HG03521 (cell line): ENCODE results near the gene SERPINA10.
"Not testable (repeated sequence)": the region's sequence is repeated elsewhere in the genome, so short reads cannot be mapped to it uniquely, and the experiment has no call there.

Experiments used
- ATAC-seq: cut with Tn5 transposase; IDR thresholded peaks from one replicate; pipeline ENCODE4 v1.9.1; 2021; ENCODE audit warnings: mild to moderate bottlenecking, moderate library complexity; ENCODE audit not compliant: unreplicated experiment

Gene SERPINA10

DNA sequence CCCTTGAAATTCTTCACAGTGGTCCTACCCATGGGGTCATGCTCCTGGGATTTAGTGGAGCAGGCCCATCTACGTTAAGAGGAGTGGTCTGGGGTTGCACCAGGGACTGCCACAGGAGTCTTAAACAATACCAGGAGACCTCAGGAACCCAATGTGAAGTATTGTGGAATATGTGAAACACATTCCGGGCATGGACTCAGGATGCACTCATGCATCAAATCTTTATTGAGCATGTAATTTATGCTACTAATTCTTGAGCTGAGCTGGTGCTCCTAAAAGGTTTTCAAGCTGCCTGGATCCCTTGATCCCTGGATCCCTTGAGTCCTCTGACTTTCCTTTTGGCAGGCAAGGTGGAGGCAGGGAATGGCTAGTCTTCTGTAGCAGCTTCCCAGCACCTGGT, 8.8 kb downstream of the SERPINA10 start:
- ATAC-seq, result no peak

GRCh38 chr14:94282991-94283723, 9.9 kb downstream of the SERPINA10 start:
- no peak for ATAC-seq

GRCh38 chr14:94278731-94279130, 14.3 kb downstream of the SERPINA10 start:
- ATAC-seq, result no peak

GRCh38 chr14:94276898-94277561, 16.0 kb downstream of the SERPINA10 start:
- ATAC-seq, result not testable (repeated sequence)

- no peak for ATAC-seq
Observed at GRCh38 chr14:94269156-94269555, 23.9 kb downstream of the SERPINA10 start.

DNA sequence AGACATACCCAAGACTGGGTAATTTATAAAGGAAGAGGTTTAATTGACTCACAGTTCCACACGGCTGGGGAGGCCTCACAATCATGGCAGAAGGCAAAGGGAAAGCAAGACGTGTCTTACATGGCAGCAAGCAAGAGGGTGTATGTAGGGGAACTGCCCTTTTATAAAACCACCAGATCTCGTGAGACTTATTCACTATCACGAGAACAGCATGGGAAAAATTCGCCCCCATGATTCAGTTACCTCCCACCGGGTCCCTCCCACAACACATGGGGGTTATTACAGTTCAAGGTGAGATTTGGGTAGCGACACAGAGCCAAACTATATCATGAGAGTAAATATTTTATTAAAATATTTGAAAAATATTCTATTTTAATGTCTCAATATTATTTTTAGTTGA, 24.5 kb downstream of the SERPINA10 start:
- ATAC-seq, result not testable (repeated sequence)

DNA sequence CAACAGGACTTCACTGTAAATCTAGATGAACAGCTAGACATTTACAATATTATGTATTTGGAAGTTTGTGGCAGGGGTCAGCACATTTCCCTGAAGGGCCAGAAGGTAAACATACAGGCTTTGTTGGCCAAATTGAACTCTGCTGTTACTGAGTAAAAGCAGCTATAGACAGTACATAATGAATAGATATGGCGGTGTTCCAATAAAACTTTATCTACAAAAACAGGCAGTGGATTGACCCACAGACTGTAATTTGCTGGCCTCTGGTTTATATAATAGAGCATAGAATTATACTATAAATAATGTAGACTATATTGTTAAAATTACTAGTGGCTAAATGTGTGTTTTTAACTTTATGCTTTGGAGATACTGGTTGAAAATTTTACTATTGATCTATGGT, 25.7 kb downstream of the SERPINA10 start:
- no peak for ATAC-seq

- not testable (repeated sequence) for ATAC-seq
Observed at GRCh38 chr14:94264195-94264594, 28.9 kb downstream of the SERPINA10 start.

- no peak for ATAC-seq
Observed at GRCh38 chr14:94244182-94244581, 48.9 kb downstream of the SERPINA10 start.

DNA sequence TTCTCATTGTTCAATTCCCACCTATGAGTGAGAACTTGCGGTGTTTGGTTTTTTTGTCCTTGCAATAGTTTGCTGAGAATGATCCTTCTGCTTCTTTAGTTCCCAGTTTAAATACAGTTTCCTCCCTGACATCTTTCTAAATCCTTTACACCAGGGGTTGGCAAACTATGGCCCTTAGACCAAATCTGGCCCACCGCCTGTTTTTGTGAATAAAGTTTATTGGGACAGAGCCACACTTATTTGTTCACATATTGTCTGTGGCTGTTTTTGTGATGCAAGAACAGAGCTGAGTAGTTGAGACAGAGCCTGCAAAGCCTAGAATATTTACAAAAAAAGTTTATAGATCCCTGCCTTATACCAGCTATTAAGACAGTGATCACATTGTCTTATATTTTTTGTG, 53.7 kb downstream of the SERPINA10 start:
- no peak for ATAC-seq

DNA sequence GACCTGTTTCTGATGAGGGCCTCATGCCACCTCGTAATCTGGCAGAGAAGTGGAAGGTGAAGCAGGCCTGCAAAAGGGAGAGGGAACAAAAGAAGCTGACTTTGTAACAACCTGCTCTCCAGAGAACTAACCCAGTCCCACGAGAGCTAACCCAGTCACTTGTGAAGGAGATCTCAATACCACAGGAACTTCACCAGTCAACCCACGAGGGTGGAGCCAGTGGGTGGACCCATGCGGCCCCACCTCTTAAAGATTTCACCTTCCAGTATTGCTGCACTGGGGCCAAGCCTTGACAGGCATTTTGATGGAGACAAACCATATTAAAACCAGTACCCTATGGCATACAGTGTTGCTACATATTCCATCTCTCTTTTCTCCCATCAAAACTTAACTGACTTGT, 55.1 kb downstream of the SERPINA10 start:
- no peak for ATAC-seq

DNA sequence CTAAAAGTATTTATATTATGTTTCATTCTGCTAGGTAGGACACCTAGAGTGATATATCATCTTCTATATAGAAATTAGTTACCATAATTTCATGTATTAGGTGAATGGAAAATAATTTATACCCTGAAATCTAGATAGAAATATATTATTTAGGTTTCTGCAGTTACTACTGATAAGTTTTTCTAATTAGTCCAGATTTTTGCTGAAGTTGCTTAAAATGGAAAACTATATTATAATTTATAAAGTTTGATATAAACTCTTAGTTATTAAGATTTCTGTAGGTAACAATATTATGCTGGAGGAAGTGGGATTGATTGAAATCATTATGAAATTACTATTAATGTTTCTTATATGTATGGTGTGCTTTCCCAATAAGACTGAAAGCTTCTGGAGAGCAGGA, 56.0 kb downstream of the SERPINA10 start:
- no peak for ATAC-seq
